Adipocyte (in vitro differentiated cells): ENCODE data around the gene SPRYD3.
"Not testable (repeated sequence)": the region's sequence is repeated elsewhere in the genome, so short reads cannot be mapped to it uniquely, and the experiment has no call there.

Experiments used
- DNase-seq: peaks from one replicate; pipeline ENCODE4 v3.0.0-alpha.2; 2015; ENCODE audit warnings: low read depth
- H3K27me3 ChIP-seq: replicated peaks from 2 replicates; pipeline ENCODE4 v1.7.0; 2013; ENCODE audit warnings: mild to moderate bottlenecking, low read length, moderate library complexity; ENCODE audit not compliant: control insufficient read depth, insufficient read depth
- H3K36me3 ChIP-seq: 2 replicates; pipeline ENCODE4 v1.7.0; 2013; ENCODE audit warnings: low read length, mild to moderate bottlenecking, moderate library complexity; ENCODE audit not compliant: control insufficient read depth, insufficient read depth, severe bottlenecking
- H3K4me1 ChIP-seq: 2 replicates; pipeline ENCODE4 v1.7.0; 2013; ENCODE audit warnings: mild to moderate bottlenecking, low read length, moderate library complexity; ENCODE audit not compliant: control insufficient read depth, insufficient read depth
- H3K4me3 ChIP-seq: 2 replicates; pipeline ENCODE4 v1.7.0; 2013; ENCODE audit warnings: mild to moderate bottlenecking, low read length, moderate library complexity
- H3K9ac ChIP-seq: 2 replicates; pipeline ENCODE4 v1.7.0; 2013; ENCODE audit warnings: mild to moderate bottlenecking, low read length, moderate library complexity
- H3K9me3 ChIP-seq: 2 replicates; pipeline ENCODE4 v1.7.0; 2013; ENCODE audit warnings: mild to moderate bottlenecking, low read length, moderate library complexity; ENCODE audit not compliant: control insufficient read depth

The SPRYD3 gene

DNA sequence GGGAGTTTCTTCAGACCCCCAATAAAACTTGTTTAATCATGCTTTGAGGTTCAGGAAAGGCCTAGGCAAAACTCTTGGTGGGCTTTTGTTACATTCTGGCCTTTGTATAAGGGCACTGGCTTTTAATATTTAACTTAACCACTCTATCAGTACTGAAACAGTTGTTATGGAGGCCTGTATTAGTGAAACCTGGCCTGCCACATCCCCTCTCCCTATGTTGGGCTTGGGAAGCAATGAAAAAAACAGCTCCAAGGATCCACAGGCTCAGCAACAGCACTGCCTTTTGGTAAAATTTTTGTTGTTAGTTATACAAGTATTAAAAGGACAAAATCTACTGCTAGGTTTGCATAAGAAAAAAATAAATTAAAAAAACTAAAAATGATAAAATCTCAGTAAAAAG lies 34.8 kb upstream of the SPRYD3 start:
- no peaks in the 10 kb centered on the region for H3K9me3 ChIP-seq
- DNase-seq, result no peak
- no peak overlapping the region for H3K4me3 ChIP-seq
- no peaks in the 10 kb centered on the region for H3K27me3 ChIP-seq
- no peaks in the 10 kb centered on the region for H3K4me1 ChIP-seq
- H3K36me3 ChIP-seq, result no peaks in the 10 kb centered on the region
- no peak overlapping the region for H3K9ac ChIP-seq

DNA sequence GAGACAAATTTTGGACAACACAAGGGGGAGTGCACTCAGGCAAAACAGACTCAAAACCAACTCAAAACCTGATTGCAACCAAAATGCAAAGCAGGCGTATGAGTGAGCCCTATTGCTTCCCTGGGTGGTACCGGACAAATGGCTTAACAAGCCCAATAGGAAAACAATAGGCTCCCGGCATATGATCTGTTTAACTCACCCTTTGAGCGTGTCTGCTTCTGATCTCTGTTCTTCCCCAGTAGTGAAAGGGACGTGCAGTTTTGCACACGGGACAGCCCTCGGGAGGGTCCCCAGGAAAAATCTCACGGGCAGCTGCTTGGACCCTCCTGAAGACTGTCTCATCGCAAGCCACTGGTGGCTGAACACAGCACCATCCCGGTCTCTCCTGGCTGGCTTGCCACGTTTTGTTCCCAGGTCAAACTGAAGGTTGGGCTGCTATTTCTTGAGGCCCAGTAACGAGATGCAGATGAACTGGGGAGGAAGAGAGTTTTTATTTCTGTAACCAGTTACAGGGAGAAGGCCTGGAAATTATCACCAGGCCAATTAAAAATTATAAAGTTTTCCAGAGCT lies 34.0 kb upstream of the SPRYD3 start:
- H3K4me3 ChIP-seq, result no peak overlapping the region
- H3K27me3 ChIP-seq, result no peaks in the 10 kb centered on the region
- no peak overlapping the region for H3K9ac ChIP-seq
- DNase-seq, result no peak
- no peaks in the 10 kb centered on the region for H3K9me3 ChIP-seq
- no peaks in the 10 kb centered on the region for H3K4me1 ChIP-seq
- H3K36me3 ChIP-seq, result no peaks in the 10 kb centered on the region

DNA sequence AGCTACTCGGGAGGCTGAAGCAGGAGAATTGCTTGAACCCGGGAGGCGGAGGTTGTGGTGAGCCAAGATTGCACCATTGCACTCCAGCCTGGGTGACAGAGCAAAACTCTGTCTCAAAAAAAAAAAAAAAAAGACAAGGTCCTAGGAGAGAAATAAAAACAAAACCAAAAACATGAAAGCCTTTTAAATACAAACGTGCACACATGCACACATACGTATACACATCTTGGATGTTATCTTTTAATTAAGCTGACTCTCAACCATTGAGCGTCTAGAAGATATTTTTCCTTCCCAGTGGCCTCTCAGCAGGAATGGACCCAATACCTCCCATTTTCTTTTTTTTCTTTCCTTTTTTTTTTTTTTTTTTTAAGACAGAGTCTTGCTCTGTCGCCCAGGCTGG lies 33.2 kb upstream of the SPRYD3 start:
- H3K4me1 ChIP-seq, H3K9ac ChIP-seq, DNase-seq, H3K4me3 ChIP-seq, H3K27me3 ChIP-seq, H3K9me3 ChIP-seq, H3K36me3 ChIP-seq: not testable (repeated sequence)

- no peak for DNase-seq
- H3K27me3 ChIP-seq, result no peaks in the 10 kb centered on the region
- H3K36me3 ChIP-seq, result peaks cover 2% of the 10 kb centered on the region
- H3K4me1 ChIP-seq, result peaks cover 4% of the 10 kb centered on the region
- no peaks in the 10 kb centered on the region for H3K9me3 ChIP-seq
- H3K9ac ChIP-seq, result no peak overlapping the region
- H3K4me3 ChIP-seq, result no peak overlapping the region
Observed at GRCh38 chr12:53107122-53107521, 27.9 kb upstream of the SPRYD3 start.

GRCh38 chr12:53105712-53106439 lies 26.7 kb upstream of the SPRYD3 start:
- H3K36me3 ChIP-seq, result peaks cover 11% of the 10 kb centered on the region

GRCh38 chr12:53105256-53105655 lies 26.1 kb upstream of the SPRYD3 start:
- H3K9me3 ChIP-seq, result no peaks in the 10 kb centered on the region
- peaks cover 4% of the 10 kb centered on the region for H3K4me1 ChIP-seq
- no peak overlapping the region for H3K4me3 ChIP-seq
- H3K36me3 ChIP-seq, result peaks cover 17% of the 10 kb centered on the region
- H3K9ac ChIP-seq, result no peak overlapping the region
- DNase-seq, result no peak
- H3K27me3 ChIP-seq, result no peaks in the 10 kb centered on the region

More at GRCh38 chr12:53105712-53106439, 26.7 kb upstream of the SPRYD3 start:
- Histone ChIP-seq H3K4me3 (no peak overlapping the region), H3K9ac (no peak overlapping the region), H3K4me1 (peaks cover 4% of the 10 kb centered on the region), H3K27me3 (no peaks in the 10 kb centered on the region), H3K9me3 (no peaks in the 10 kb centered on the region)
- no peak for DNase-seq

DNA sequence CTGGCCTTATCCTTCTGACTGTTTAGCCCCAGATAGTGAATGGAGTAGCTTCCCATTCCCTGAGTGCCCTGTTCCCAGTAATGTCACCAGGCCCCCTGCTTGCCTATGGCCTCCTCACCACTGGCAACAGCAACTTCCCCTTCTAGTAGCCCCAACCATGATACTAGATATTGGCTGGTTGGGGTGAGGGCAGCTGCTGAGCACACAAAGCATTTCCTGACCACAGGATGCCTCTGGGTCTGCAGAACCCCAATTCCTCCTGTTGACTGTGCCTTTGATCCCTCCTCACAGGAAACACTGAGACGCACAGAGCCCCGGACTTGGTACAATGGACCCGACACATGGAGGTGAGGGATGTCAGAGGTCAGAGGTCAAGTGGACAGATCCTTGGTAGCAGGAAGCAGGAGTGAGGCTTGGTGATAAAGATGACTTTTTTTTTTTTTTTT lies 24.7 kb upstream of the SPRYD3 start:
- no peak for DNase-seq
- Histone ChIP-seq H3K27me3 (no peaks in the 10 kb centered on the region), H3K9me3 (no peaks in the 10 kb centered on the region), H3K4me3 (no peak overlapping the region), H3K36me3 (peaks cover 17% of the 10 kb centered on the region), H3K9ac (no peak overlapping the region), H3K4me1 (peaks cover 9% of the 10 kb centered on the region)

- peaks cover 16% of the 10 kb centered on the region for H3K4me1 ChIP-seq
- peaks cover 17% of the 10 kb centered on the region for H3K36me3 ChIP-seq
- no peak within 1 kb of the TSS for H3K9ac ChIP-seq
- no peaks in the 10 kb centered on the region for H3K9me3 ChIP-seq
- no peak for DNase-seq
- H3K27me3 ChIP-seq, result no peaks in the 10 kb centered on the region
- no peak within 1 kb of the TSS for H3K4me3 ChIP-seq
Observed at GRCh38 chr12:53102883-53103807, 24.0 kb upstream of the SPRYD3 start, which contains the start of gene SOAT2. Gene SOAT2 (plus strand): TSS chr12:53103486. CDS start chr12:53103578, 92 bp downstream.

DNA sequence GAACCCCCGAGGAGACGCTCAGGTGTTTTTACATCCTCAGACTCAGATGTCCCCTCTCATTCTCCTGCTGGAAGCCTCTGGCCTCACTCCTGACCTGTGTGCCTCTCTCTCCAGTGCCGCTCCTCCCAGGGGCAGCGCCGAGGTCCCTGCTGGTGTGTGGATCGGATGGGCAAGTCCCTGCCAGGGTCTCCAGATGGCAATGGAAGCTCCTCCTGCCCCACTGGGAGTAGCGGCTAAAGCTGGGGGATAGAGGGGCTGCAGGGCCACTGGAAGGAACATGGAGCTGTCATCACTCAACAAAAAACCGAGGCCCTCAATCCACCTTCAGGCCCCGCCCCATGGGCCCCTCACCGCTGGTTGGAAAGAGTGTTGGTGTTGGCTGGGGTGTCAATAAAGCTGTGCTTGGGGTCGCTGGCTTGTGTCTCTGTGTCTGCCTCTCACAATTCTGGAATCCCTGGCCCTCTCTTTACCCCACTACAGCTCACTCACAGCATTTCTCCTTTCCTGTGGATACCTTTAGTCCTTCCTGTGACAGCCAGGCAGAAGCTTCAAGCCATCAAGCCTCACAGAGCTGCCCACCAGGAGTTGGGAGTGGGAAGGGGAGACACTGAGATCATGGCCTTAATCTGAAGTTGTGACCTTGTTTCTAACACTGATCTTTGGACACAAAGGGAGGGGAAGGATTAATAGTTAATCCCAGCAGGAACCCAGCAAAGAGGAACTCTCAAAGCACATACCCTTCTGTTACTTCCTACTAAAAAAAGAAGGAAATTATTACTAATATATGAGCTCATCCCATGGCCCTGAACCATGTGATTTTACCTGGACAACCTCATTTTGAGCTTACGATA lies 23.0 kb upstream of the SPRYD3 start:
- Histone ChIP-seq H3K4me1 (peaks cover 18% of the 10 kb centered on the region), H3K9me3 (no peaks in the 10 kb centered on the region), H3K4me3 (no peak overlapping the region), H3K9ac (no peak overlapping the region), H3K27me3 (no peaks in the 10 kb centered on the region), H3K36me3 (peaks cover 17% of the 10 kb centered on the region)
- no peak for DNase-seq

DNA sequence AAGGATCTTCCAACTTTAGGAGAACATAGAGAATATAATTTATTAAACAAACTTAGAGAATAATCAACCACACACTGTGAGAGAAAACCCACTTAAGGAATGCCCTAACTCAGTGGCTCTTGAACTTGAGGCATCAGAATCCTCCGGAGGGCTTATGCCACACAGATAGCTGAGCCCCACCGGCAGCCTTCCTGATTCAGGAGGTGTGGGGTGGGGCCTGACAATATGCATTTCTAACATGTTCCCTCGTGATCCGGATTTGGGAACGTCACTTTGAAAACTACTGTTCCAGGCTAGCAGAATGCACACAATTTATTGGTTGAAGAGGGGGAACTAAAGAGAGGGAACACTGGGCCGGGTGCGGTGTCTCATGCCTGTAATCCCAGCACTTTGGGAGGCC lies 22.1 kb upstream of the SPRYD3 start:
- no peak for DNase-seq
- no peaks in the 10 kb centered on the region for H3K9me3 ChIP-seq
- peaks cover 17% of the 10 kb centered on the region for H3K36me3 ChIP-seq
- peaks cover 23% of the 10 kb centered on the region for H3K4me1 ChIP-seq
- H3K27me3 ChIP-seq, result no peaks in the 10 kb centered on the region
- H3K9ac ChIP-seq, result no peak overlapping the region
- no peak overlapping the region for H3K4me3 ChIP-seq
